Right lobe of liver (tissue), 4 donors: ENCODE results near the gene SARS2.

Experiments used
- POLR2A ChIP-seq: fragments of 450-650 bp; IDR thresholded peaks from one replicate; pipeline ENCODE4 v1.6.1; 2017; ENCODE audit warnings: antibody characterized with exemption, mild to moderate bottlenecking
- TF ChIP-seq, protein P1 (sequence below), 4 donors: fragments of 200-600 bp in 3 of 4; fragments of 450-650 bp in 1 of 4; IDR thresholded peaks; one replicate each; pipeline versions ENCODE4 v1.5.1 to v1.8.0; 2016 to 2022; ENCODE audit warnings: antibody characterized with exemption in 4 of 4, mild to moderate bottlenecking in 2 of 4
- donor health status: DM: no; HTN: no; CAD: no.
- donor health status: DM: no; HTN: no; CAD: no.
- donor health status: DM: no; HTN: yes; CAD: no.

DNA sequence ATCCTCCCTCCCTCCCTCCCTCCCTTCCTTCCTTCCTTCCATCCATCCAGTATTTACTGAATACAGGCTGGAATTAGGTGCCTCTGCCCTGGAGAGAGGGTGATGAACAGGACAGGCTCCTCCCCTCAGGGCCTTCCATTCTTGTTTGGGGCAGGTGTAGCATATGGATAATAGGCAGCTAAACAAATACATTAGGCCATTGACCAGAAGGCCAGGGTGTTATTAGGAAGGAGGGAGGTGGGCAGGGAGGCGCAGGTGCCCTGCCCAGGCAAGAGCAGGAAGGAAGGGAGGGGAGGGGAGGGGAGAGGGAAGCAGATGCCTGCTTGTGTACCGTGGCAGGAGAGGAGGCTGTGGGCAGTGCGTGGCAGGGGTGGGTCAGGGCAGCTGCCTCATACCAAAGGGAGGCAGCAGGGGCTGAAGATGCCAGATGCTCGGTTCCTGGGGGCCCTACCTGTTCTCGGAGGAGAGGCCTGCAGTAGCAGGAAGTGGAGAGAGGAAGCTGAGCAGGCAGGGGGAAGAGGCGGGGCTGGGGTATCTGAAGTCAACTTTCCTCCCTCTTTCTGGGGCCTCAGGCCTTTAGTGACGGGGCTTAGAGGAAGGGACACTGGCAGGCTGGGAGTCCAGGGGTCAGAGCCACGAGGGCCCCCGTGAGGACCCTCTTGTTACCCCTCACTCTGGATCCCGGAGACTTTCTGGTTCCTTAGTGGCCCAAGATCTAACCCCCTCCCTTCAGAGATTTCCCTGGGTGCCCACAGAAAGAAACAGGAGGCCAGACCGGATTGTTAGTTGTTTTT is 52.6 kb downstream of the SARS2 start, which contains the start of gene RINL:
- TF ChIP-seq, protein P1, sequence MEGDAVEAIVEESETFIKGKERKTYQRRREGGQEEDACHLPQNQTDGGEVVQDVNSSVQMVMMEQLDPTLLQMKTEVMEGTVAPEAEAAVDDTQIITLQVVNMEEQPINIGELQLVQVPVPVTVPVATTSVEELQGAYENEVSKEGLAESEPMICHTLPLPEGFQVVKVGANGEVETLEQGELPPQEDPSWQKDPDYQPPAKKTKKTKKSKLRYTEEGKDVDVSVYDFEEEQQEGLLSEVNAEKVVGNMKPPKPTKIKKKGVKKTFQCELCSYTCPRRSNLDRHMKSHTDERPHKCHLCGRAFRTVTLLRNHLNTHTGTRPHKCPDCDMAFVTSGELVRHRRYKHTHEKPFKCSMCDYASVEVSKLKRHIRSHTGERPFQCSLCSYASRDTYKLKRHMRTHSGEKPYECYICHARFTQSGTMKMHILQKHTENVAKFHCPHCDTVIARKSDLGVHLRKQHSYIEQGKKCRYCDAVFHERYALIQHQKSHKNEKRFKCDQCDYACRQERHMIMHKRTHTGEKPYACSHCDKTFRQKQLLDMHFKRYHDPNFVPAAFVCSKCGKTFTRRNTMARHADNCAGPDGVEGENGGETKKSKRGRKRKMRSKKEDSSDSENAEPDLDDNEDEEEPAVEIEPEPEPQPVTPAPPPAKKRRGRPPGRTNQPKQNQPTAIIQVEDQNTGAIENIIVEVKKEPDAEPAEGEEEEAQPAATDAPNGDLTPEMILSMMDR (IDR thresholded peaks at IDR 0.05), result no peak
- TF ChIP-seq POLR2A, result no peak
